Left ventricle myocardium inferior (tissue), 1 donor: ENCODE measurements around the gene MRC2. TPM values are rescaled to one million over a fixed set of nuclear protein-coding genes. Genes with fewer than 3 reads are reported as not detected.

Source experiments
- DNase-seq: peaks from one replicate; pipeline ENCODE4 v3.0.0-alpha.2; 2020
- H3K27ac ChIP-seq: fragments of 200-600 bp; replicated peaks from 2 replicates; pipeline ENCODE4 v1.8.0; 2021
- H3K27me3 ChIP-seq: fragments of 200-600 bp; 2 replicates; pipeline ENCODE4 v1.8.0; 2021; ENCODE audit warnings: low read depth
- H3K36me3 ChIP-seq: fragments of 200-600 bp; 2 replicates; pipeline ENCODE4 v1.8.0; 2021
- H3K4me1 ChIP-seq: fragments of 200-600 bp; 2 replicates; pipeline ENCODE4 v1.8.0; 2021
- H3K4me3 ChIP-seq: fragments of 200-600 bp; 2 replicates; pipeline ENCODE4 v1.8.0; 2021; ENCODE audit warnings: mild to moderate bottlenecking, moderate library complexity
- H3K9me3 ChIP-seq: fragments of 200-600 bp; replicated peaks from 2 replicates; pipeline ENCODE4 v1.8.0; 2021
- intact Hi-C: fragments of 100-400 bp; cut with micrococcal nuclease; formaldehyde crosslinking; loops from one replicate; pipeline ENCODE4 v1.11.0; 2022
- total RNA-seq: library from RNA; stranded (reverse); fragmentation: NEBNext Ultra II Directional; extraction: Animal tissue kit (Norgen Biotek cat#: 25700); gene quantifications from one replicate; pipeline ENCODE4 v1.2.1, GENCODE V29; 2021
- TF ChIP-seq, protein P1 (sequence below): fragments of 200-600 bp; IDR thresholded peaks from 2 replicates; pipeline ENCODE4 v1.8.0; 2021; ENCODE audit warnings: antibody characterized with exemption, mild to moderate bottlenecking, borderline replicate concordance
- donor health status: DM: no; HTN: yes; CAD: no; lungs with severe emphysema.

The MRC2 gene
- total RNA-seq, 1 donor from 2014 or later: 22.8 TPM

DNA sequence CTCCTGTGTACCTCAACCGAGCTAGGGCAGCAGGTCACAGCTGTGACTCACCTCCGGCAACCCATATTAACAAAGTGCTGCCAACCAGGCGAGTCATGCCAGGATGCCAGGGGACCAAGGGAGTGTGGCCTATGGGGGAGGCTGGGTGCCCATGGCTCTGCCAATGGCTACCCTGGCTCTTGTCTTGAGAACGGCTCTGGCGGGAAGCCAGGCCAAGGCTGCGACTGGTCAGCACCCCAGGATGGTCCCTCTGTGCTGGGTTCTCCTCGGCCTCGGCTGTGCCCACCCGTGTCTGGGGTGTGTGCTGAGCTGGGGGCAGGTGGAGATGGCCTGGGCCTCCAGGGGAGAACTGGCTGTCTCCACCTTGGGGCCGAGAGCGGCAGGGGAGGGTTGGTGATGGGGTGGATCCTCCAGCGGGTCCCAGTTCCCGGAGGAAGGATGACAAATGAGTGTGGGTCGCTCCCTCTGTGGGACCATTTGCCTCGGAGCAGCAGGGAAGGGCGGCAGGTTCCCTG is 75.8 kb downstream of the MRC2 start:
- no peak for DNase-seq
- H3K27me3 ChIP-seq: peaks cover 31% of the 10 kb centered on the region
- H3K27ac ChIP-seq: peak overlapping the region; percentile 90
- peaks cover under 1% of the 10 kb centered on the region for H3K9me3 ChIP-seq
- peak overlapping the region; percentile 78 for H3K4me3 ChIP-seq
- intact Hi-C loops: no loop called here
- TF ChIP-seq, protein P1, sequence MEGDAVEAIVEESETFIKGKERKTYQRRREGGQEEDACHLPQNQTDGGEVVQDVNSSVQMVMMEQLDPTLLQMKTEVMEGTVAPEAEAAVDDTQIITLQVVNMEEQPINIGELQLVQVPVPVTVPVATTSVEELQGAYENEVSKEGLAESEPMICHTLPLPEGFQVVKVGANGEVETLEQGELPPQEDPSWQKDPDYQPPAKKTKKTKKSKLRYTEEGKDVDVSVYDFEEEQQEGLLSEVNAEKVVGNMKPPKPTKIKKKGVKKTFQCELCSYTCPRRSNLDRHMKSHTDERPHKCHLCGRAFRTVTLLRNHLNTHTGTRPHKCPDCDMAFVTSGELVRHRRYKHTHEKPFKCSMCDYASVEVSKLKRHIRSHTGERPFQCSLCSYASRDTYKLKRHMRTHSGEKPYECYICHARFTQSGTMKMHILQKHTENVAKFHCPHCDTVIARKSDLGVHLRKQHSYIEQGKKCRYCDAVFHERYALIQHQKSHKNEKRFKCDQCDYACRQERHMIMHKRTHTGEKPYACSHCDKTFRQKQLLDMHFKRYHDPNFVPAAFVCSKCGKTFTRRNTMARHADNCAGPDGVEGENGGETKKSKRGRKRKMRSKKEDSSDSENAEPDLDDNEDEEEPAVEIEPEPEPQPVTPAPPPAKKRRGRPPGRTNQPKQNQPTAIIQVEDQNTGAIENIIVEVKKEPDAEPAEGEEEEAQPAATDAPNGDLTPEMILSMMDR: no peak
- peaks cover 37% of the 10 kb centered on the region for H3K4me1 ChIP-seq
- no peaks in the 10 kb centered on the region for H3K36me3 ChIP-seq

GRCh38 chr17:62703776-62704380 is 76.4 kb downstream of the MRC2 start:
- H3K4me1 ChIP-seq: peaks cover 37% of the 10 kb centered on the region
- peaks cover 6% of the 10 kb centered on the region for H3K9me3 ChIP-seq
- TF ChIP-seq, protein P1: peak; percentile 89
- peak overlapping the region; percentile 78 for H3K4me3 ChIP-seq
- H3K27me3 ChIP-seq: peaks cover 31% of the 10 kb centered on the region
- intact Hi-C loops: no loop called here
- peak overlapping the region; percentile 90 for H3K27ac ChIP-seq
- peak; percentile 77 for DNase-seq
- no peaks in the 10 kb centered on the region for H3K36me3 ChIP-seq

- peak overlapping the region; percentile 78 for H3K4me3 ChIP-seq
- H3K27me3 ChIP-seq: peaks cover 31% of the 10 kb centered on the region
- no peaks in the 10 kb centered on the region for H3K36me3 ChIP-seq
- H3K4me1 ChIP-seq: peaks cover 37% of the 10 kb centered on the region
- TF ChIP-seq, protein P1: no peak
- DNase-seq: no peak
- intact Hi-C loops: no loop called here
- peak overlapping the region; percentile 90 for H3K27ac ChIP-seq
- peaks cover 7% of the 10 kb centered on the region for H3K9me3 ChIP-seq
Observed at GRCh38 chr17:62704381-62704971, 77.0 kb downstream of the MRC2 start.

GRCh38 chr17:62705156-62705777 is 77.8 kb downstream of the MRC2 start:
- peaks cover 7% of the 10 kb centered on the region for H3K9me3 ChIP-seq
- H3K36me3 ChIP-seq: no peaks in the 10 kb centered on the region
- intact Hi-C loops: loop anchor here (5.0 kb wide), 1 partner anchor 262 kb away; the partner anchor contains the start of gene TANC2
- H3K4me1 ChIP-seq: peaks cover 37% of the 10 kb centered on the region
- peak overlapping the region; percentile 78 for H3K4me3 ChIP-seq
- H3K27me3 ChIP-seq: peaks cover 31% of the 10 kb centered on the region
- no peak for DNase-seq
- H3K27ac ChIP-seq: peak overlapping the region; percentile 90
- TF ChIP-seq, protein P1: no peak

GRCh38 chr17:62705778-62706597 is 78.5 kb downstream of the MRC2 start:
- intact Hi-C loops: loop anchor here (5.0 kb wide), 1 partner anchor 261 kb away; the partner anchor contains the start of gene TANC2
- peak overlapping the region; percentile 78 for H3K4me3 ChIP-seq
- peaks cover 7% of the 10 kb centered on the region for H3K9me3 ChIP-seq
- no peak for DNase-seq
- peaks cover 31% of the 10 kb centered on the region for H3K27me3 ChIP-seq
- peaks cover 37% of the 10 kb centered on the region for H3K4me1 ChIP-seq
- peak overlapping the region; percentile 90 for H3K27ac ChIP-seq
- no peaks in the 10 kb centered on the region for H3K36me3 ChIP-seq
- TF ChIP-seq, protein P1: no peak
